Measurements from ENCODE around the gene SMYD3. TPM values are rescaled to one million over a fixed set of nuclear protein-coding genes. Genes with fewer than 3 reads are reported as not detected.

The SMYD3 gene
- total and polyA plus RNA-seq, 2 of the 4 experiments (the other 2 are of a cell fraction), result 26.5 to 37.6 TPM

GRCh38 chr1:246425895-246426294 is 81.2 kb downstream of the SMYD3 start:
- Histone ChIP-seq H3K4me3 (ENCODE audit: insufficient read depth, low read depth, low read length) (no peak overlapping the region), H3K9me1 (ENCODE audit: insufficient read depth, low read length) (peaks cover 11% of the 10 kb centered on the region; the same call in 1 of the 2 replicates), H3K14ac (replicated peaks; ENCODE audit: low read depth, low read length) (no peak overlapping the region), H3K27ac (ENCODE audit: insufficient read depth, low read length) (no peak overlapping the region), H4K8ac (ENCODE audit: low read depth in 2 of 2, low read length in 2 of 2) (no peak overlapping the region), H3K56ac (ENCODE audit: extremely low read depth, insufficient read depth, low read length) (no peak overlapping the region), H3K23ac (ENCODE audit: low read depth, low read length) (no peak overlapping the region), H3K79me1 (ENCODE audit: low read depth in 1 of 2, low read length in 2 of 2) (peaks cover 12 to 22% of the 10 kb centered on the region in 2 experiments; a peak in 3 of 4 replicates), H2BK120ac (ENCODE audit: low read depth, low read length) (no peak overlapping the region), H3K4ac (ENCODE audit: low read depth, low read length) (no peak overlapping the region), H3K4me1 (ENCODE audit: control insufficient read depth, insufficient read depth, low read length) (peaks cover 4% of the 10 kb centered on the region; the same call in 1 of the 2 replicates), H4K20me1 (ENCODE audit: insufficient read depth, low read length) (no peaks in the 10 kb centered on the region), H3K4me2 (ENCODE audit: low read depth, low read length) (no peak overlapping the region), H3K36me3 (ENCODE audit: control insufficient read depth, insufficient read depth, low read length) (no peaks in the 10 kb centered on the region), H3K27me3 (ENCODE audit: control insufficient read depth, insufficient read depth, low read length) (no peaks in the 10 kb centered on the region), H4K91ac (ENCODE audit: insufficient read depth, low read depth, low read length) (no peak overlapping the region), H3K9me3 (ENCODE audit: control insufficient read depth, insufficient read depth, low read length) (no peaks in the 10 kb centered on the region), H3K9ac (ENCODE audit: low read depth, low read length) (no peak overlapping the region), H2AK9ac (replicated peaks; ENCODE audit: low read depth, low read length, poor library complexity) (no peak overlapping the region), H2BK5ac (ENCODE audit: low read depth, low read length, poor library complexity, severe bottlenecking) (no peak overlapping the region), H2AK5ac (ENCODE audit: low read depth, low read length) (no peak overlapping the region), H3K18ac (ENCODE audit: low read depth, low read length) (no peak overlapping the region), H4K5ac (ENCODE audit: low read depth, low read length) (no peak overlapping the region), H2BK15ac (ENCODE audit: low read depth, low read length) (no peak overlapping the region), H2AFZ (replicated peaks; ENCODE audit: low read length, poor library complexity) (no peak overlapping the region), H2BK20ac (ENCODE audit: low read depth, low read length) (no peak overlapping the region)
- no TSS peak for BruUV-seq (replicated peaks)
- CTCF ChIA-PET, result interaction anchor here (0.6 kb wide), 1 partner anchor 24 kb away, joined by 3 read pairs; no protein-coding TSS in a partner anchor
- TF ChIP-seq CEBPB (IDR thresholded peaks at IDR 0.05; ENCODE audit: low read depth, low read length) (no peak), ELK1 (IDR thresholded peaks at IDR 0.05; ENCODE audit: borderline replicate concordance, low read depth, low read length) (no peak), USF2 (IDR thresholded peaks at IDR 0.05; ENCODE audit: low read depth, low read length) (no peak), RFX5 (IDR thresholded peaks at IDR 0.05; ENCODE audit: low read depth, low read length) (no peak), MXI1 (IDR thresholded peaks at IDR 0.05; ENCODE audit: borderline replicate concordance, low read depth, low read length) (no peak), NFE2L2 (IDR thresholded peaks at IDR 0.05; ENCODE audit: low read depth, low read length) (no peak)
- dilution Hi-C loops (cut with HindIII; ENCODE audit: low sequenced_read_pairs, unreplicated experiment) (no loop called here), intact Hi-C loops (cut with micrococcal nuclease) (no loop called here), in situ Hi-C loops (cut with MboI; ENCODE audit: low sequenced_read_pairs) (no loop called here)
- no peak for DNase-seq
- POLR2A ChIA-PET (ENCODE audit: unreplicated experiment), result no interaction called here
- no CpG with 5 or more reads among the region's 3 CpGs for WGBS, 2 experiments (ENCODE audit: extremely low coverage in 2 of 2, insufficient read length in 1 of 2)
- no peak for ATAC-seq (ENCODE audit: low read depth)
